ENCODE measurements around the gene MEGF6. TPM values are rescaled to one million over a fixed set of nuclear protein-coding genes. Genes with fewer than 3 reads are reported as not detected.
A peak's percentile ranks its signal among the peaks of the same experiment; 100 is the strongest.

The MEGF6 gene
- total and polyA plus RNA-seq, 2 donors (not counting 1 experiment from before 2014, with no cell fraction given), result 43.2 to 77.3 TPM

- Histone ChIP-seq H3K27me3 (replicated peaks in 1 of 4; ENCODE audit: control extremely low read depth in 1 of 4, control insufficient read depth in 3 of 4, insufficient read depth in 4 of 4, low read length in 3 of 4) (peaks cover 0 to 30% (median 18%) of the 10 kb centered on the region in 4 experiments), H3K79me2 (ENCODE audit: control insufficient read depth, insufficient read depth, low read length) (no peaks in the 10 kb centered on the region), H3K9ac (ENCODE audit: low read length) (no peak overlapping the region), H3K4me2 (replicated peaks; ENCODE audit: low read depth, low read length, poor library complexity, severe bottlenecking) (no peak overlapping the region), H4K20me1 (ENCODE audit: control insufficient read depth, insufficient read depth, low read length, poor library complexity, severe bottlenecking) (no peaks in the 10 kb centered on the region), H3K4me3 (ENCODE audit: control extremely low read depth in 1 of 5, extremely low read depth in 1 of 5, insufficient read depth in 1 of 5, low read depth in 2 of 5, low read length in 4 of 5) (no peak overlapping the region), H2AFZ (ENCODE audit: insufficient read depth, low read depth, low read length, poor library complexity, severe bottlenecking) (no peak overlapping the region), H3K4me1 (ENCODE audit: control insufficient read depth in 2 of 2, insufficient read depth in 2 of 2, low read length in 2 of 2) (peaks cover 19 to 21% of the 10 kb centered on the region in 2 donors), H3K36me3 (replicated peaks in 1 of 2; ENCODE audit: control extremely low read depth in 1 of 2, control insufficient read depth in 1 of 2, extremely low read depth in 1 of 2, insufficient read depth in 2 of 2, low read length in 1 of 2) (no peaks in the 10 kb centered on the region), H3K9me3 (ENCODE audit: control extremely low read depth in 1 of 3, control insufficient read depth in 2 of 3, insufficient read depth in 1 of 3, low read length in 2 of 3) (peaks cover 0 to 10% (median 0%) of the 10 kb centered on the region in 3 donors), H3K27ac (ENCODE audit: low read length in 2 of 2) (no peak overlapping the region)
- H3K27ac Mint-ChIP-seq, result no peak overlapping the region
- CTCF ChIA-PET, result interaction anchor here (1.0 kb wide), 1 partner anchor 44 kb away, joined by 3 read pairs; no protein-coding TSS in a partner anchor
- no peak for ATAC-seq (ENCODE audit: low read depth)
- peaks cover 21% of the 10 kb centered on the region for H3K4me1 Mint-ChIP-seq
- H3K27me3 Mint-ChIP-seq, result peaks cover 56% of the 10 kb centered on the region
- POLR2A ChIA-PET, result no interaction called here
- no peak for DNase-seq
- 87% methylated on average over 26 of the region's 26 CpGs for WGBS (ENCODE audit: insufficient coverage)
- no peak overlapping the region for H3K4me3 Mint-ChIP-seq
- TF ChIP-seq CTCF (IDR thresholded peaks at IDR 0.05), result no peak
- TF ChIP-seq EZH2 (IDR thresholded peaks at IDR 0.05; ENCODE audit: borderline replicate concordance, insufficient read depth, low read depth, low read length, poor library complexity, severe bottlenecking), result no peak
- intact Hi-C loops (cut with micrococcal nuclease), result loop anchor here (10.0 kb wide), 1 partner anchor 247 kb away; the partner anchor contains the start of gene C1orf174
- no peaks in the 10 kb centered on the region for H3K9me3 Mint-ChIP-seq (ENCODE audit: insufficient read depth)
Observed at GRCh38 chr1:3657578-3658230, 46.4 kb upstream of the MEGF6 start.

- Mint-ChIP-seq H3K27ac (peak overlapping the region; percentile 29), H3K4me3 (no peak overlapping the region), H3K27me3 (peaks cover 56% of the 10 kb centered on the region), H3K9me3 (ENCODE audit: insufficient read depth) (no peaks in the 10 kb centered on the region), H3K4me1 (peaks cover 21% of the 10 kb centered on the region)
- no peak overlapping the region for H3K4me2 ChIP-seq (replicated peaks; ENCODE audit: low read depth, low read length, poor library complexity, severe bottlenecking)
- DNase-seq, result no peak
- H3K27me3 ChIP-seq (replicated peaks in 1 of 4; ENCODE audit: control extremely low read depth in 1 of 4, control insufficient read depth in 3 of 4, insufficient read depth in 4 of 4, low read length in 3 of 4), result peaks cover 0 to 32% (median 19%) of the 10 kb centered on the region in 4 experiments
- peaks cover 0 to 12% (median 0%) of the 10 kb centered on the region in 3 donors for H3K9me3 ChIP-seq (ENCODE audit: control extremely low read depth in 1 of 3, control insufficient read depth in 2 of 3, insufficient read depth in 1 of 3, low read length in 2 of 3)
- no peak overlapping the region for H2AFZ ChIP-seq (ENCODE audit: insufficient read depth, low read depth, low read length, poor library complexity, severe bottlenecking)
- no peak for ATAC-seq (ENCODE audit: low read depth)
- no peaks in the 10 kb centered on the region for H3K79me2 ChIP-seq (ENCODE audit: control insufficient read depth, insufficient read depth, low read length)
- H3K4me1 ChIP-seq (ENCODE audit: control insufficient read depth in 2 of 2, insufficient read depth in 2 of 2, low read length in 2 of 2), result peaks cover 23 to 24% of the 10 kb centered on the region in 2 donors
- POLR2A ChIA-PET, result no interaction called here
- H3K36me3 ChIP-seq (replicated peaks in 1 of 2; ENCODE audit: control extremely low read depth in 1 of 2, control insufficient read depth in 1 of 2, extremely low read depth in 1 of 2, insufficient read depth in 2 of 2, low read length in 1 of 2), result no peaks in the 10 kb centered on the region
- H3K27ac ChIP-seq (ENCODE audit: low read length in 2 of 2), result no peak overlapping the region
- H3K9ac ChIP-seq (ENCODE audit: low read length), result no peak overlapping the region
- no peaks in the 10 kb centered on the region for H4K20me1 ChIP-seq (ENCODE audit: control insufficient read depth, insufficient read depth, low read length, poor library complexity, severe bottlenecking)
- no peak overlapping the region for H3K4me3 ChIP-seq (ENCODE audit: control extremely low read depth in 1 of 5, extremely low read depth in 1 of 5, insufficient read depth in 1 of 5, low read depth in 2 of 5, low read length in 4 of 5)
- 53% methylated on average over 6 of the region's 6 CpGs for WGBS (ENCODE audit: insufficient coverage)
- CTCF ChIA-PET, result interaction anchor here (1.4 to 3.2 kb wide), 2 partner anchors 12 to 67 kb away, joined by 3 to 10 read pairs; no protein-coding TSS in a partner anchor
- intact Hi-C loops (cut with micrococcal nuclease), result loop anchor here (10.0 kb wide), 1 partner anchor 248 kb away; the partner anchor contains the start of gene C1orf174
- TF ChIP-seq EZH2 (IDR thresholded peaks at IDR 0.05; ENCODE audit: borderline replicate concordance, insufficient read depth, low read depth, low read length, poor library complexity, severe bottlenecking), result no peak
Observed at GRCh38 chr1:3657096-3657475, 45.8 kb upstream of the MEGF6 start.
